NT2/D1 (cell line): ENCODE measurements around the gene CKMT1A.

Experiments used
- SUZ12 ChIP-seq: IDR thresholded peaks from 2 replicates; pipeline ENCODE4 v1.6.1; 2011; ENCODE audit not compliant: insufficient read length, insufficient read depth; ENCODE audit errors: extremely low read depth
- YY1 ChIP-seq: IDR thresholded peaks from 2 replicates; pipeline ENCODE4 v1.6.1; 2011; ENCODE audit not compliant: insufficient read length, insufficient read depth
- ZNF274 ChIP-seq: IDR thresholded peaks from 2 replicates; pipeline ENCODE4 v1.6.1; 2011; ENCODE audit warnings: mild to moderate bottlenecking, low read depth, low read length

- TF ChIP-seq SUZ12 (no peak), YY1 (no peak), ZNF274 (no peak)
These were observed 9.2 kb downstream of the CKMT1A start for GRCh38 chr15:43702701-43703424.
